GM19455 (cell line): ENCODE measurements around the gene WDR1.
"Not testable (repeated sequence)": the region's sequence is repeated elsewhere in the genome, so short reads cannot be mapped to it uniquely, and the experiment has no call there.

Experiments
- ATAC-seq: cut with Tn5 transposase; IDR thresholded peaks from one replicate; pipeline ENCODE4 v1.9.1; 2021; ENCODE audit not compliant: unreplicated experiment

Gene WDR1

DNA sequence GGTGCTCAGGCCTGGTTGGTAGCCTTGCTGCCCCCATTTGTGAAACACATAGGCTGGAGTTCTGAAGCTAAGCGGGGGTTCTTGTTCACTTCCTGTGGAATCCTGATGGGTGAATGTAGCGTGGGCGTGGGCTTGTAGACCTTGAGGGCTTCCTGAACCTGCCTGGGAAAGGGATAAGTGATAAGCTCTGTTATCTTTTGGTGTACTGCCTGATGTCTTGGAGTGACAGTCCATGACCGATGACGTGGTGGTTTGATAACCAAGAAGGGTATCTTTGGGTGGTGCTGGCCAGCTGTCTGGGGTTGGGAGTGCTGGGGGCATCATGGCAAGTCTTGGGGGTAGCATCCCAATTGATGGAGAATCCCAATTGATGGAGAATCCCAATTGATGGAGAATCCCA, 17.5 kb upstream of the WDR1 start:
- no peak for ATAC-seq

DNA sequence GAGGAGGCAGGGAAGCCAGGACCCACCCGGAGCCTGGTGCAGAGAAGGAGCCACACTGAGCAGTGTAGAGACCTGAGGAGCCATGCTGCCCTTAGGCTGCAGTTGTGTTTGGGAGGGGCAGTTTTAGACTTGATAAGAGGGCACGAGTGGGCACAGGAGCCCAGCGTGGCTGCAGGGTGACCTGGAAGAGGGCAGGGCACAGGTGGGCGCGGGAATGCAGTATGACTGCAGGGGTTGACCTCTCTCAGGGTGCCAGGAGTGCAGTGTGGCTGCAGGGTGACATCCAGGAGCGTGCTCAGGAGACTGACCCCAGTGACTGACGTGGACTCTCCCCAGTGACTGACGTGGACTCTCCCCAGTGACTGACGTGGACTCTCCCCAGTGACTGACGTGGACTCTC, 14.6 kb upstream of the WDR1 start:
- ATAC-seq, result no peak

DNA sequence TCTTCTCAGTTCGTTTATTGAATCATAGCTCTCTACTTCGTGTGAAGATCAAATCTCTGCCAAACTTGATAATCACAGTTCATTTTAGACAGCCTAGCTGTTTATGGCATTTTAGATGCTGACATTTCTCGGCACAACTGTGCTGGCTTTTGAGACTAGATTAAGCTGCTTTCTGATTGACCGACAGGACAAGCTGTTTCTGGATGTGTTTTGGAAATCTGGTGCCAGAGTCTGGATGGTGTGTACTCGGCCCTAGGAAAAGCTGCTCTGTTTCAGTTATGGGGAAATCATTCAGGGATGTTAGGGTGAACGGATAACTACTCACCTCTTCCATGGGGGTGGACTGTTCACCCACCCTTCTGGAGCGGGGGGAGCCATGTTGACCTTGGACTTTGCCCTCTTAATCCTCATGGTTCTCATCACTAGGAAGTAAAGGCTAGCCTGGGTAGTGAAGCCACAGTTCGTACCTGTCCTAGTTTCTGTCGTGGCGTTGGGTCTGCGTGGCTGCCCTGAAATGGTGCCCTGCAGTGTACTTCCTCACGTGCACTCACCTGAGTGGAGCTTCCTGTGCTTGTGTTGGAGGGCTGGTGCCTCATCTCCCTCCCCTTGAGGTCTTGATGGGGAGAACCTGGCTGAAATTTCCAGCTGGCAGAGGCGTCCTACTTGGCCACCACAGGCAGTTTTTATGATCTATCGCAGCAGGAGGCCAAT, 13.7 kb upstream of the WDR1 start:
- ATAC-seq, result no peak

DNA sequence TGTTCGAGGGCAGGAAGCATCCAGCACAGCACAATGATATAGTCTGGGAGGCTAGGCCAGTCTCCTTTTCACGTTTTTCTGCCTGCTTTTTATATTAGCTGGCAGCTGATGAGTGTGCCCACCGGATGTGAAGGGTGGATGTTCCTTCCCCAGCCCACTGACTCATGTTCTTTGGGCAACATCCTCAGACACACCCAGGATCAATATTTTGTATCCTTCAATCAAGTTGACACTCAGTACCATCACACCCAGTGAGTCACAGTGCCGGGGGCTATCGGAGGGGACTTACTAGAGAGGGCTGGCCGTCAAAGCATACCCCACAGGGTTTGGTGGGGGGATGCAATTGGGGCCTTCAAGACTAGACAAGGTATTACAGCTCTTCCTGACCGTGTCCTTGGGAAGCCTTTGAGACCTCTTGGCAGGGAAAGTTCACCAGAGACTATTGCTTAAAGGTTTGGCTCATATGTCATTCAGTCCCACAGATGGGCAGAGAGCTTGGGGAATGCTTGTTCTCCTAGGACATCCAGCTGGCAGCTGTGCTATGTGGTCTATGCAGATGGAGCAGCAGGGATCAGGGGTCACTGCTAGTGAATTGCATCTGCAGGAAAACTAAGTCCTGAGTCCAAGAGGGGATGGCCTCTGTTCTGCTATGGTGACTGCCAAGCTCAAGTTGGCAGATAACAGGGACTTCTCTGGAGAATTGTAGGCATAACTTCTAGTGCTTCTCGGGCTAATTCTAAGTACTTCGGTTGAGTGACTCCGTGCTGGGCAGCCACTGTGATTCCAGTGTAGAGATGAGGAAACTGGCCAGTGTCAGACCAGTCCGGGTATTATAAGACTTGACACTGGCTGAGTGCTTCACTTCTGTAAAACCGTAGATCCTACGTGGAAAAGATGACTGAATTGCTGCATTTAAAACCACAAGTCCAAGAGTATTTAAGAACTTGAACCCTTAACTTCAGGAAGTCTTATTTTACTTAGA, 12.9 kb upstream of the WDR1 start:
- ATAC-seq, result no peak

DNA sequence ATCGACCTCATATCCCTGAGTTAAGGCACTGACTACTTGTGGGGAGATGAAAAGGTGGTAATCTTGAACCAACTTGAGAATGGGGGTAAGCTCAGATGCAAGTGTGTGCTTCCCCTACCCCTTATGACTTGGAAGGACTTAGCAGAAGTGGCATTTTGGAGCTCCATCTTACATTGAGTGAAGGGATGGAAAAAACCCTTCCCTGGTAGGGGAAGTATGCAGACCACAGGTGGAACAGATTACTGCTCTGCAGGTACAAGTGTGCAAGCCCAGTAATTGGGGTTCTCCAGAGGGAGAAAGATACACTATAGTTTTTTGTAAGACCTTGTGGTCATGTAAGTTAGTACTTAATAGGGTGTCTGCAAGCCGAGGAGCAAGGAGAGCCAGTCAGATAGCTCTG, 12.2 kb upstream of the WDR1 start:
- ATAC-seq, result no peak

DNA sequence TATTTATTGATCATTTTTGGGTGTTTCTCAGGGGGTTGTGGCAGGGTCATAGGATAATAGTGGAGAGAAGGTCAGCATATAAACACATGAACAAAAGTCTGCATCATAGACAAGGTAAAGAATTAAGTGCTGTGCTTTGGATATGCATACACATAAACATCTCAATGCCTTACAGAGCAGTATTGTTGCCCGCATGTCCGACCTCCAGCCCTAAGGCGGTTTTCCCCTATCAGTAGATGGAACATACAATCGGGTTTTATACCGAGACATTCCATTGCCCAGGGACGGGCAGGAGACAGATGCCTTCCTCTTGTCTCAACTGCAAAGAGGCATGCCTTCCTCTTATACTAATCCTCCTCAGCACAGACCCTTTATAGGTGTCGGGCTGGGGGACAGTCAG, 10.9 kb upstream of the WDR1 start:
- ATAC-seq, result not testable (repeated sequence)

DNA sequence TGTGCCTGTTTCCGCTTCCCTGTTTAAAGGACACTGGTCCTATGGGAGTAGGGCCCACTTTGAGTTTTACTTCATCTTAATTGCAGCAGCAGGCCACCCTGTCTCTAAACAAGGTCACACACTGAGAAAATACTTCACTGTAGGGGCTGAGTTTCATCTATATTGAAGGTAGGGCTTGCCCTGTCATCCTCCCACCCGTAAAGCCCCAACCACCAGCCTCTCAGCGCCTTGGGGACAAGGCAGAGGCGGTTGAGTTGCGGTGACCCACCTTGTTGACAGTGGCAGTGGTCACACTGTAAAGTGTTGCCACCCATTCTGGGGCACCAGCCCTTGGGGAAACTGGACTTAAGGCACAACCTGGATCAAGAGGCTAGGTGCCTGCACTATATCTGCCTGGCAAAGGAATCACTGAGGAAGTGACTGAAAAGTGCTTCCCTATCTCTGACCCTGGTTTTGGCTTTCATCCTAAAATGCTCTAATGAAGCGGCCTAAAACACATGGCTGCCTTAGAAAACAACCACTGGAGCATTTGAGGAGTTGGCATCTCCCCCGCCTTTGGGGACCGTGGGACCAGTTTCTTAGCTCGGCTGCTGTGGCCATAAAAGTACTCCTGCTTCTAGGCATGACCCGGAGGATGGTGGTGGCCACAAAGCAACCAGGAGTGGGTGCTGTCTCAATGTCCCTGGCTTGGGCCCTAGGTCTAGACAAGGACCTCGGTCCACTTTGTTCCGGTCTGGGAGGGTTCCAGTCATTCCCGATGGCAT, 7.8 kb upstream of the WDR1 start:
- no peak for ATAC-seq

DNA sequence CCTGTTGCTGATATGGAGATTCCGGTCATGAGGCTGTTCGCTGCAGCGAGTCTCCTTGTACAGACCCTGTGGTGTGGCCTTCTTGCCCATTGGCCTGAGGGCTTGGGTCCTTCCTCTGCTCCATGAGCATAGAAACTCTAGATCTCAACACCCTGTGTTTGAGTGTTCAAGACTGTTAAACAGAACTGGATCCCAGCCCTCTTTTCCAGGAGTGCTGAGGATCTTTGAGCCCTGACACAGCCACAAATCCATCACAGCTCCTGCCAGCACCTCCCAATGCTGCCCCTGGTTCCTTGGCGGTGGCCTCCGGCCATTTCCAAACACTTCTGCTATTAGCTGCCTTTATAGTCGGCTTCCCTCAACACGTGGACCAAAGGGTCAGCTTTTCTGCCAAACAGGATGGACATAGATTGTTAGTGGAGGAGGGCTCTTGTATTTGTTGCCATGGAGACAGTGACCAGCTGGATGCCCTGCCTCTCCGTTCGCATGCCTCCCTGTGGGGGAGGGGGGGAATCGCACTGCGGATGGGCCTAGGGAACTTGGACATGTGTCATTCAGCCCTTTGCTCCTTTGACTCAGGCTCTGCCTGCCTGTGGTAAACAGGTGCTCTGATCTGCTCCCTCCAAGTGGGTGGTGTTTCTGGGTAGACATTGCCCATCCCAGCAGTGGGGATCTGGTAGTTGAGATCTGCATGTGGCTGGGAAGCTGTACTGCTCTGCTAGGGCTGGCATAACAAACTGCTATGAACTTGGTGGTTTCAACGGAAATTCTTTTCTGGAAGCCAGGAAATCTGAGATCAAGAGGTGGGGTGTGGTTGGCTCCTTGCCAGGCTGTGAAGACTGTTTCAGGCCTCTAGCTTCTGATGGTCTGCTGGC, 6.9 kb upstream of the WDR1 start:
- ATAC-seq, result no peak

DNA sequence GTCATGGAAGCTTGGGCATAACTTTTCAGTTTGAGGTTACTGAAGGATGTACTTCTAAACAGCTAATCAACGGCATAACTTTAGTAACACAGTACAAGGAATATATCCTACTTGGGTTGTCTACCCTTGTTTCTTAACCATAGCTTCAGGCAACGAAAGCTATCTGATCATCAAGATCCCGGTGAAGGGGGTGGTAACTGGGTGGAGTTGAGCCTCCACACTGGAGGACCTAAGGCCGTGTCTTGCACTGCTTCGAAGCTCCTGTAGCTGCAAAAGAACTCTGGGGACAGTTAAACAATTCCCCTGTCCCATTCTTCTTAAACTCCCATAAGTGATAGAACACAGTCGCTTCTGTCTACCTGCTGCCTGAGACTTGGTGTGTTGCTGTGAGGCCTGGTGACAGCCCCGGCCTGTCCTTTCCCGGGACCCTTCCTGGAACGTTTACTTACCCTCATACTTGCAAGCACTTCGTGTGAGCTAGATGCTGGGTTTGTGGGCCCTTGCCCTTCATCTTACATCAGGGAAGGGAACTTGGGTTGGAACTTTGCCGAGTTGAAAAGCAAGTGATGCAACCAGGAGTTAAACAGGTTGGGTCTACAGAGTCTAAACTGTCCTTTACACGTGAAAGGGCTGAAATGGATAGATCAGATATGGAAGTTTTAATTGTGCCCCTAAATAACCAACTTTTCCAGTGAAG, 5.8 kb upstream of the WDR1 start:
- no peak for ATAC-seq

DNA sequence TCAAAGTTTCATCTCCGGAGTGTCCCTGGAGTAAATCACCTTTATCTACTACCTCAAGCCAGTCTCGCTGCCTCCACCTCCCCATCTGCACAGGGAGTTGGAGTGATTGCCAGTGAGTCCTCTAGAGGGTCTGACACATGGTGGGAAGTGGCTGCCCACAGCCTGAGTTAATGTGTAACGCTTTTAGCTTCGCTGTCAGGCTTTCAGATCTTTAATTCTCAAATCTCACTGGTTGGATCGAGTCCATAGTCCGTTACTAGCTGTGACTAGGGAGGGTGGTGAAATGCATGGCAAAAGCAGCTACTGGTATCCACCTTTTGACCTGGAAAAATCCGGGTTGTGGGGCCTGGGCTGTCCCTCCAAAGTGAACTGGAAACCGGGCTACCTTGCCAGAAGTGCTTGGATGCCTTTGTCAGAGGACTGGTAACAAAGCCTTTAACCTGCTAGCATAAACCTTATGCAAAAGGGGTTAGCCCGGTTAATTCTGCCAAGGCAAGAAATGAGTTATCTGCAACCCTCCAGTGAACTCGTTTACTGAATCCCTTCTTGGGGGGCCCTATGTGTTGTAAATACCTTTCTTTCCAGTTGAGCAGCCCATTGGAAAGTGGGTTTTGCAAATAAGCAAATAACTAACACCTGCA, 5.1 kb upstream of the WDR1 start:
- ATAC-seq, result no peak

DNA sequence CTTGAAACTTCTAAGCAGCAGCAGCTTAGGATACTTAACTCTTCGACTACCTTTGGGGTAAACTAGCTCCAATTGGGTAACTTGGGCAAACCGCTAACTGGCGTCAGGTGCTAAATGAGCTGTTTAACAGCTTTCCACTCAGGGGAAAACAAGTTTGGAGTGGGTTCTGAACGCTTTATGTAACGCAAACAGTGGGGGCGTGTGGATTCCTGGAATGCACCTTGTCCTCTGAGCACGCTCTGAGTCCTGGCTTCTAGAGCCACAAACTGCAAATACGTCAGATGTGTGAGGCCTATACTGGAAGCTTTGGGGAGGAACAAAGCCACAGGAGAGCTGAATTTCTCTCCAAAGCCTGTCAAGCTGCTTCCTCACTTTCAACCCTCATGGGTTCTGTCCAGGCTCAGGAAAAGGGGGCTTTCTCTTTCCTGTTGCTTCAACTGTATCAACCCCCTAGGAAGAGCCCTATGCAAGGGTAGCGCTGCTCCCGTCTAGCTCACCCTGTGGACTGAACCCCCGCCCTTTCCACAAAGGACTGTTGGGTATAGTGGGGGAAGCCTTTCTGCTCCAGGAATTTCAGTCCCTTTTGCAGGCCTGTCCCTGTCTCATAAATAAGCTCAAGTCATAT, 4.5 kb upstream of the WDR1 start:
- ATAC-seq, result no peak

DNA sequence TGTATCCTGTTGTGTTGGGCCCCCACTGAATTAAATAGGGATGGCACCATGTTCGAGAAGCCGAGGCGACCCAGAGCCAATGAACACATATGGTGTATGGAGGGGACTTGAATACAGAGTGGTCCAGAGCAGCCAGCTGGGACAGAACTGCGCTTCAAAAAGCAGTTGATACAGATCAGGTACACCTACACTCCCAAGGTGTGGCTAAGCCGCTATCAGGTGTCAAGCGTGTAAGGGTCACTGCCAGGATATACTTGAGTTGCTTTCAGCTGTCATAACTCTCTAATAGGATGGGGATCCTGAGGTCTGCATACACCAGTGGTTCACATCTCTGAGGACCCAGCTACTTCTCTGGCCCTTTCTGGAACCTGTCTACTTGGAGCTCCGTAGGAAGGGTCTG, 3.2 kb upstream of the WDR1 start:
- ATAC-seq, result no peak

DNA sequence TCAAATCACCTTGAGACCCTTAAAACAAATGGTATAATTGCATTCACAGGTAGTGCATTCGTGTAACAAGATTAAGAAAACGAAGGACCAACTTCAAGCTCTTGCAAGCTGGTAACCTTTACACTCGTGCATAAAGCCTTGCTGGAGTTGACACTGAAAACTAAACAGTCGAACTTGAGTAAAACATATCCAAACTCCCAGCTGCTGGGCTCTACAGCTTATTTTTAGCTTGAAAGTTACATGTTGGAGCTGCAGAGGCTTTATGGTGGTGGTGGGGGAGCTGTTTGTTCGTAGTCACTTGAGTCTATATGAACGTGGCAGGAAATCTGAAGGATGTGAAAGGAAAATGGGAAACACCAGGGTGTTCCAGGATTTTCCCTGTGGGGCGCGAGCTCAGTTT, 2.7 kb upstream of the WDR1 start:
- ATAC-seq, result no peak

DNA sequence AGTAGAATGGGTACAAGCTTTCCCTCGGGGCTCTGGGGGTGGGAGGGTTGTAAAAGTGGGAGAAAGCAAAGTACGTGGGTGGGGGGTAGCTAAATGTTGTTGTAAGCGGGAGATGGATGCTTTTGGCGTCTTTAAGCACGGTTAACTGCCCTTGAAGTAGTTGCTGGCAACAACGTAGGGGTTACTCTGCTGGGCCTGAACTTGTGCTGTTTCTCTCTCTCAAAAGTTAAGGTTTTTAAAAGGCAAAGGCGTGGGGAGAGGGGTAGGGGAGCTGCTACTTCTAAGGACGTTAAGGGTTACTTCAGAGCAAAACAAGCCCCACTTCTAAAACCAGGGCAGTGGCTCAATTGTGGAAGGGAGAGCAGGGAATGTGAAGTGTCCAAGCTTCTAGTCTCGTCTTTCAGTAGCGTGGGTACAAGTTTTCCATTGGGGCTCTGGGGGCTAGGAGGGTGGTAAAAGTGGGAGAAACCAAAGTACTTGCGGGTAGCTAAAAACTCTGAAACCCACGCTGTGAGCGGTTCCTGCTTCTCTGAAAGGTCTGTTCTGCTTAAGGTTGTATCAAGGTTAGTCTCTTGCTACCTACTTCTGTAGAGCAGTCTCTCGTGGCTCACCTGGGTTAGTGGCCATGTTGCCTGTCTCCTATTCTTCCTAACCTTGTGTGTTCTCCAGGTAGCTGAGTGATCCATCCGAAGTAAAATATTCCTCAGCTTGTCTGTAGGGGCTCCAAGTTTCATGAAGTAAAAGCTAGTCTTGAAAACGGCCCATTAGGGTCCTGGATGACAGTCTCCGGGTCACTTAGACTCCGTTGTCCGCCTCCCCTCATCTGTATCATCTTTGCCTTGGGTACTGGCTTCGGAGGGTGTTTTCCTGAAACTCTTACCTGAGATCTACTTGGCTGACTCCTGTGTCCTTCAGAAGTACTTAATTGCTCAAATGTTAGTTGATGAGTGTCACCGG, 1.7 kb upstream of the WDR1 start:
- no peak for ATAC-seq

DNA sequence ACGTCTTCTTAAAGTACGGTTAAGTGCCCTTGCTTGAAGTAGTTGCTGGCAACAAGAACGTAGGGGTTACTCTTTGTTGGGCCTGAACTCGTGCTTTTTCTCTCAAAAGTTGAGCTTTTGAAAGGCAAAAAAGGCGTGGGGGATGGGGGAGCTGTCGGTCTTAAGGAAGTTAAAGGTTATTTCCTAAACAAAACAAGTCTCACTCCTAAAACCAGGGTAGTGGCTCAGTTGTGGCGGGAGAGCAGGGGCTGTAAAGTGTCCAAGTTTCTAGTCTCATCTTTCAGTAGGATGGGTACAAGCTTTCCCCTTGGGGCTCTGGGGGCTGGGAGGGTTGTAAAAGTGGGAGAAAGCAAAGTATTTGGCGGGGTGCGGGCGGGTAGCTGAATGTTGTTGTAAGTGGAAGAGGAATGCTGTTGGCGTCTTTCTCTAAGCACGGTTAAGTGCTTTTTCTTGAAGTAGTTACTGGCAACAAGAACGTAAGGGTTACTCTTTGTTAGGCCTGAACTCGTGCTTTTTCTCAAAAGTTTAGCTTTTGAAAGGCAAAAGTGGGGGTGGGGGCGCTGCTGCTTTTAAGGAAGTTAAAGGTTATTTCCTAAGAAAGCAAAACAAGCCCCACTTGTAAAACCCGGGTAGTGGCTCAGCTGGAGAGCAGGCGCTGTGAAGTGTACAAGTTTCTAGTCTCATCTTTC, 904 bp upstream of the WDR1 start:
- no peak for ATAC-seq

DNA sequence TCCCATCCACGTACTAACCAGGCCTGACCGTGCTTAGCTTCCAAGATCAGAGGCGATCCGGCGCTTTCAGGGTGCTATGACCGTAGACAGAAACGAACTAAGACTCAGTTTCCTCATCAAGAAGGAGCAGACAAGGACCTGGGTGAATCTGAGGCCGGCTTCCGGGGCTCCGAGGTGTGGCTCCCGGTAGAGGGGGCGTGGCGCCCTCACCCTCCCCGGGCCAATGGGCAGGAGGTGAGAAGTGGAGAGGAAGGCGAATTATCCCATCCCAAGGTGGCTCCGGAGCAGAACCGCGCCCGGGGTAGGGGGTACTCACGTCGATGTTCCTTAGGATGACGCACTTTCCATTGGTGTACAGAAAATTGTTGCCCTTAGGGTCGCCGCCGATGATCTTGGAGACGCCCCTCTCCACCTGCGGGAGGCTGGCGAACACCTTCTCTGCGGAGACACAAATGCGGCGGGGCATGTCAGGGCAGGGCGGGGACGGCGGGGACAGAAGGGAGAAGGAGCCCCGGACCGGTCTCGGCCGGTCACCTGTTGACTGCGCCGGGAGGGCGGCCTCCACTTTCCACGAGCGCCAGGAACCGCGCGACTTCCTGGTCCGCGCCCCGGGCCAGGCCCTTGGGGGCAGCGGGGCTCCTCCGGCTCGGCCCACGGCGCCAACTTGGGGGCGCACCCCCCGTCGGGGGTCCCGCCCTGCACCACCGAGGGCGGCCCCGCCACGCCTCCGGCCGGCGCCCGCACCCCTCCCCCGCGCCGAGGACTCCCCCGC, 616 bp downstream of the WDR1 start:
- ATAC-seq, result peak; percentile 45
